AG09309 (cell line): ENCODE measurements around the gene RELT.

Experiments
- DNase-seq: peaks from one replicate; pipeline ENCODE4 v3.0.0-alpha.2; 2010; ENCODE audit warnings: low read depth
- H3K4me3 ChIP-seq: 2 replicates; pipeline ENCODE4 v1.5.1; 2011; ENCODE audit warnings: mild to moderate bottlenecking, low read depth, low read length, moderate library complexity; ENCODE audit not compliant: control insufficient read depth
- TF ChIP-seq, protein P1 (sequence below): IDR thresholded peaks from 2 replicates; pipeline ENCODE4 v1.5.1; 2011; ENCODE audit warnings: mild to moderate bottlenecking, low read depth, low read length, inconsistent platforms; ENCODE audit not compliant: insufficient read depth, control insufficient read depth; ENCODE audit errors: missing control alignments

RELT gene

DNA sequence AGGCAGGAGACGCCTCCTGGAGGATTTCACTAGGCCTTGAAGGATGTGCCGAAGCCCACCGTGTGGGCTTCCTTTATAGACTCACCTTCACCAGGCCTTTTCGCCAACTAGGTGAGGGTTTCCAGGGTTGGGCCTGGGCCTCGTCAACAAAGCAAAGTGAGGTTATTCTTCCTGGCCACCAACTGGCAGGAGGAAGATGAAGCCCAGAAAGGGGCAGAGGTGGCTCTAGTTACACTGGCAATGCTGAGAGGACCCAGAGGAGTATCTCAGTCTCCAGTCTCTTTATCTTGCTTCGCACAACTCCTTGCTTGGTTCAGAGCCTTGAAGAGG lies 404 bp upstream of the RELT start:
- no peak for DNase-seq
- TF ChIP-seq, protein P1, sequence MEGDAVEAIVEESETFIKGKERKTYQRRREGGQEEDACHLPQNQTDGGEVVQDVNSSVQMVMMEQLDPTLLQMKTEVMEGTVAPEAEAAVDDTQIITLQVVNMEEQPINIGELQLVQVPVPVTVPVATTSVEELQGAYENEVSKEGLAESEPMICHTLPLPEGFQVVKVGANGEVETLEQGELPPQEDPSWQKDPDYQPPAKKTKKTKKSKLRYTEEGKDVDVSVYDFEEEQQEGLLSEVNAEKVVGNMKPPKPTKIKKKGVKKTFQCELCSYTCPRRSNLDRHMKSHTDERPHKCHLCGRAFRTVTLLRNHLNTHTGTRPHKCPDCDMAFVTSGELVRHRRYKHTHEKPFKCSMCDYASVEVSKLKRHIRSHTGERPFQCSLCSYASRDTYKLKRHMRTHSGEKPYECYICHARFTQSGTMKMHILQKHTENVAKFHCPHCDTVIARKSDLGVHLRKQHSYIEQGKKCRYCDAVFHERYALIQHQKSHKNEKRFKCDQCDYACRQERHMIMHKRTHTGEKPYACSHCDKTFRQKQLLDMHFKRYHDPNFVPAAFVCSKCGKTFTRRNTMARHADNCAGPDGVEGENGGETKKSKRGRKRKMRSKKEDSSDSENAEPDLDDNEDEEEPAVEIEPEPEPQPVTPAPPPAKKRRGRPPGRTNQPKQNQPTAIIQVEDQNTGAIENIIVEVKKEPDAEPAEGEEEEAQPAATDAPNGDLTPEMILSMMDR: no peak
- H3K4me3 ChIP-seq: no peak overlapping the region

DNA sequence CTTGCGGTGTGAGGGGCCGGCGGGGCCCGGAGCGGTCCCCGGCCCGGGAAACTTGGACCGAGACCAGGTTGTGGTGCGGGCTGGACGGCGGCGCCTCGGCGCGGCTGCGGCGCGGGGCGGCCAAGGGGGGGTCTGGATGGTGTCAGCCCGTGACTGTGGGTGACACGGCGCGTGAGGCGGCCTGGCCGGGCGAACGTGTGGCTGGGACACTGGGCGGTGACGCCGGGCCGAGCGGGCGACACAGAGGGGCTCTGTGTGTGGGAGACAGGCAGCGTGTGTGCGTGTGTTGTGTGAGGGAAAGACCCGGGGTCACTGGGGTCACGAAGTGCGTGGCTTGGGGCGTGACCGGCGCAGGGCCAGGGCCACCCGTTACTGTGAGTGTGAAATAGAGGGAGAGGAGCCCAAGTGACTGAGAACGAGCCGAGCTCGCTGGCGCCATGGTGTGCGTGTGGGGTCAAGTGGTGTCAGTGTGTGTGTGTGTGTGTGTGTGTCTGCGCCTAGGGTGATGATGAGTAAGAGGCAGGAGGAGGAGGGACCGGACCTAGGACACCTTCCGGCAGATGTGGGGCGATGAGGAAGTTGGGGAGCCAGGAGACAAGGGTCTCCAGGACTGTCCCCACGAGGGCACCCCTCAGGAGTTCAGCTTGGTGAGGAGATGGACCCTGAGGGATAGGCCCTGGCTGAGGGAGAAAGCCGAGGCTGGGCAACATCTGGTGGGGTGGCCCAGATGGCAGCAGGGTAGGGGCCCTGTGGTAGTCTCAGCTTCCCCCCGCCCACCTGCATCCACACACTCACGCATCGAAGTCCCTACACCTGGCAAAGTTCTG lies 817 bp downstream of the RELT start:
- TF ChIP-seq, protein P1: no peak
- peak overlapping the region; percentile 80 for H3K4me3 ChIP-seq
- DNase-seq: peak; percentile 69

DNA sequence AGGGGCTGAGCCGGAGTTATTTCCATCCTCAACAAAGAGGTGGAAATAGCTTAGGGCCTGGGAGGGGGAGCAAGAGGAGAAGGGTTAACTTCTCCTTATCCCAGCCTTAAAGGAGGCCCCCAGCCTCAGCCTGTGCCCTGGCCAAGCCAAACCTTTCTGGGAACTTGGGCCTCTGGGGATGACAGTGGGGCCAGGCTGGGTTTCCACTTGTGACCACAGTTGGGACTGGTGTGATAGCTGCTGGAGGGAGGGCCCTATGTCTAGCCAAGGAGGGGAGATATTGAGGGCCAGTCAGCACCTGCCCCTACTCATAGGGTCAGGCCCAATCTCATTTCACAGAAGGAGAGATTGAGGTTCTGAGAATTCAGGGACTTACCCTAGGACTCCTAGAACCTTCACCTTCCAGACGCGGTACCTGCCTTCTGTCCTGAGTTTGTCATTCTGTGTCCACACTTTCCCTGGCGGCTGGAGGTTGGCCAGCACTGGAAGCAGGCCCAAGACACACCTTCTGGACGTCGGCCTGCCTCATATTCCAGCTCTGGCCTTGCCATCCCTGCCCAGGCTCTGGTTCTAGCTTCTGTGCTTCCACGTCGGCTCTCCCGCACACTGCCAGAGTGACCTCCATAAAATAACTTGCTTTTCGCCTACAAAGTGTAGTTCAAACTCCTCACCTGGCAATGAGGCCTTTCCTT lies 3.1 kb downstream of the RELT start:
- TF ChIP-seq, protein P1: no peak
- no peak for DNase-seq
- H3K4me3 ChIP-seq: no peak overlapping the region

DNA sequence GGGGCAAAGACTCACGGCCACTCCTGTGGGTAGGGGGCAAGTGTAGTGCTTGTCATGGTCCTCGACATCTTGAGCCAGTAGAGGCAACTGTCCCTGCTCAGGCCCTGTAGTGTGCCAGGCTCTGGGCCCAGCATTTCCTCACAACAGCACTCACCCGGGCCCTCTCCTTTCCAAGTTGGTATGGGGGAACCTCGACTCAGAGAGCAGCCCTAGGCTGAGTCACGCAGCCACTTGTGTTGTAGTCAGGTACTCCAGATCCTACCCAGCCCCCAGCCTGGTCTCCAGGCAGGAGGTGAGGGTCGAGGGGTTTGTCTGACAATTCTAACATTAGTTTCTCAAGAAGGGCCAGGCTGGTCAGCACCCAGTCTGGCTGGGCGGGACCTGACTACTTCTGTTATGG lies 4.1 kb downstream of the RELT start:
- TF ChIP-seq, protein P1: no peak
- no peak for DNase-seq
- H3K4me3 ChIP-seq: no peak overlapping the region

DNA sequence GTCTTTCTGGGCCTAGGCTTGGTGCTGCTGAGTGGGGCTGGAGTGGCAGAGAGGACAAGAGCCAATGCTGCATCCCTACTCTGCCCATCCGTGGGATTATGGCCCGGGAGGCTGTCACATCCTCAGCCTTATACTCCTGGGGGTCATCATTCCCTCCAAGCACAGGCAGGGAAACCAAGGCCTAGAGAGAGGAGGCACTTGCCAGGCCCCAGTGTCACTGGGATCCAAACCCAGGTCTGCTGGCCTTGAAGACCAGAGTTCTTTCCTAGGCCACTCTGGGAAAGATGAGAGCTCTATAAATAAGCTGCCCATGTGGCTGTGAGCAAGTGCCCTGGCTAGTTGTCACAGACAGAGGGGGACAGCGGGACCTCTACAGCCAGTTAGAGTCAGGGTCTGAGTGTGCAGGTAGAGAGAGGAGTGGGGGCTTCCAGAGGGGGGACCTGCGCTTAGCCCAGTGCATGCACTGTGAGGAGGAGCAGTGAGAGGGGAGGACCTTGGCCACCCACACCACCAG lies 4.8 kb downstream of the RELT start:
- H3K4me3 ChIP-seq: no peak overlapping the region
- TF ChIP-seq, protein P1: no peak
- no peak for DNase-seq

DNA sequence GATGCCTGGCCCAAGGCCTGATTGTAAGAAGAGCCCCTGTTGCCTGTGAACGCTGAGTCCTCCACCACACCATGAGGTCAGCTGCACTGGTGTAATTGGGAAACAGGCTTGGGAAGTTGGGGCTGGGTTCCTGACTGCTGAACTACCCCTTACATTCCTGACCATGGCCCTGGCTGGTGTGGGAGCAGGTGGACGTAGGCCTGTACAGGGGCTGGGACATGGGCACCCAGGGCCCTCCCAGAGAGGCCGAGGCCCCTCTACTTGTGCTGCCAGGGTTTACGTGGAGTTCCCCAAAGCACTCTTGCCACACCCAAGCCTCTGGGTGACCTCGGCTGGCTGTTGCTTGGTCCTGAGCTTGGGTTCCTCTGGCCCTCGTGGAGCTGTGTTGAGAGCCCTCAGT lies 5.4 kb downstream of the RELT start:
- DNase-seq: no peak
- TF ChIP-seq, protein P1: no peak
- no peak overlapping the region for H3K4me3 ChIP-seq

DNA sequence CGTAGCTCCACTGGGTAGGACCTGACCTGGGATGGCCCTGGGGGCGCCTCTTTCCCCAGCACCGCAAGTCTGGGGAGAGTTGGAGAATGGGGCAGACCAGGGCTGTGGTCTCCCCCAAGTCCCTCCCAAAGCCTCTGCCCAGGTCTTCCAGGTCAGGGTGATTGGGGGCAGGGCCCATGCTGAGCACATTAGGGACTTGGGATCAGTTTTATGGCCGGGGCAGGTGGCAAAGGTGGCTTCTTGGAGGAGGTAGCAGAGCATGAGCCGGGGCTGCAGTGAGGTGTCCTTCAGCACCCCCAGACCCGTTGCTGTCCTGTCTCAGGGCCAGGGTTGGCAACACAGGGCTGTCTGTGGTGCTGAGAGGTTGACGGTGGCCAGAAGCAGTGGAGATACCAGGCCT lies 6.0 kb downstream of the RELT start:
- no peak overlapping the region for H3K4me3 ChIP-seq
- TF ChIP-seq, protein P1: no peak
- no peak for DNase-seq
